HG03066 (cell line): ENCODE measurements around the gene CARM1.
"Not testable (repeated sequence)": the region's sequence is repeated elsewhere in the genome, so short reads cannot be mapped to it uniquely, and the experiment has no call there.

Experiments
- ATAC-seq: cut with Tn5 transposase; IDR thresholded peaks from one replicate; pipeline ENCODE4 v1.9.1; 2021; ENCODE audit warnings: low read depth; ENCODE audit not compliant: unreplicated experiment

Gene CARM1

GRCh38 chr19:10923260-10924112 is 52.1 kb downstream of the CARM1 start:
- no peak for ATAC-seq

GRCh38 chr19:10924597-10924996 is 53.2 kb downstream of the CARM1 start:
- ATAC-seq = no peak

GRCh38 chr19:10927730-10928562 is 56.6 kb downstream of the CARM1 start:
- peak; percentile 17 for ATAC-seq

- peak; percentile 78 for ATAC-seq
Observed at GRCh38 chr19:10928563-10929401, 57.4 kb downstream of the CARM1 start, which contains the start of the genes TIMM29 and YIPF2. TIMM29 (plus strand) TSS chr19:10928811; CDS start chr19:10928823, 12 bp downstream. YIPF2 (minus strand) TSS chr19:10928639; CDS start chr19:10928410, 229 bp downstream.

- no peak for ATAC-seq
Observed at GRCh38 chr19:10929402-10929794, 58.0 kb downstream of the CARM1 start.

- no peak for ATAC-seq
Observed at GRCh38 chr19:10935371-10936059, 64.2 kb downstream of the CARM1 start.

GRCh38 chr19:10936661-10937084 is 65.3 kb downstream of the CARM1 start:
- no peak for ATAC-seq

GRCh38 chr19:10941649-10942048 is 70.3 kb downstream of the CARM1 start:
- not testable (repeated sequence) for ATAC-seq

- not testable (repeated sequence) for ATAC-seq
Observed at GRCh38 chr19:10943412-10943811, 72.1 kb downstream of the CARM1 start.

GRCh38 chr19:10945264-10945663 is 73.9 kb downstream of the CARM1 start:
- ATAC-seq = no peak

- no peak for ATAC-seq
Observed at GRCh38 chr19:10946958-10947657, 75.8 kb downstream of the CARM1 start.

GRCh38 chr19:10952809-10953208 is 81.5 kb downstream of the CARM1 start:
- ATAC-seq = no peak

- not testable (repeated sequence) for ATAC-seq
Observed at GRCh38 chr19:10959277-10959968, 88.1 kb downstream of the CARM1 start.

- peak; percentile 58 for ATAC-seq
Observed at GRCh38 chr19:10960314-10961072, 89.1 kb downstream of the CARM1 start, which contains the start of gene SMARCA4. SMARCA4 (plus strand) TSS chr19:10961030; CDS start chr19:10984152, 23,122 bp downstream.

GRCh38 chr19:10961073-10961860 is 89.9 kb downstream of the CARM1 start:
- peak; percentile 31 for ATAC-seq

GRCh38 chr19:10962863-10963262 is 91.5 kb downstream of the CARM1 start:
- no peak for ATAC-seq

GRCh38 chr19:10963865-10964264 is 92.5 kb downstream of the CARM1 start:
- no peak for ATAC-seq
